Measurements from ENCODE around the gene SLC10A3. TPM values are rescaled to one million over a fixed set of nuclear protein-coding genes. Genes with fewer than 3 reads are reported as not detected.
A peak's percentile ranks its signal among the peaks of the same experiment; 100 is the strongest.

Gene SLC10A3
- total RNA-seq, 2 experiments from 2014 or later, result 14.4 to 16.1 TPM

DNA sequence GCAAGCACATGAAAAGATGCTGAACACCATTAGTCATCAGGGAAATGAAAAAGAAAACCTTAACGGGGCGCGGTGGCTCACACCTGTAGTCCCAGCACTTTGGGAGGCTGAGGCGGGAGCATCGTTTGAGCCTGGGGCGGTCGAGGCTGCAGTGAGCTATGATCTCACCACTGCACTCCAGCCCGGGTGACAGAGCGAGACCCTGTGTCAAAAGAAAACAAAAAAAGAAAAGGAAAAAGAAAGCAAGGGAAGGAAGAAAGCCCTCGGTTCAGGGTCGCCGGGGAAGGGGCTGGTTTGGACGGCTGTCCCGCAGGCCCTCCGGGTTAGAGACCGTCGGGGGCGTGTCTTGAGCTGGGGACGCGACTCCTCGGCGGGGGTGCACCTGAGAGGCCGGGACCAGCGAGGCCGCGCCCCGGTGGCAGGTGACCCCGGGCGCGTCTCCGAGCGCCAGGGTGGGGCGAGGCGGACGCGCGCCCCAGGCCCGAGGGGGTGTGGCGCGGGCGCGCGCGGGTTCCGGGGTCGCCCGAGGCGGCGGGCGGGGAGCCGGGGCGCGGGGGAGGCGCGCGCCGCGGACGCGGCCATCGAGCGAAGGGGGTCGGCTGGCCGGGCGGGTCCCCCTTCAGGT, 32.8 kb downstream of the SLC10A3 start:
- peaks cover 7% of the 10 kb centered on the region for H3K4me1 Mint-ChIP-seq (ENCODE audit: low read depth)
- ChIA-PET POLR2A (interaction anchor here (0.8 kb wide), 1 partner anchor 14 kb away, joined by 3 read pairs; the partner anchor contains the start of gene FAM50A), CTCF (interaction anchor here (1.0 kb wide), 1 partner anchor 70 kb away, joined by 4 read pairs; no protein-coding TSS in a partner anchor)
- intact Hi-C loops (cut with micrococcal nuclease), result loop anchor here (2.0 kb wide), 1 partner anchor 21 kb away; the partner anchor contains the start of gene GDI1
- H3K9me3 Mint-ChIP-seq, result peaks cover 2% of the 10 kb centered on the region
- H3K27me3 Mint-ChIP-seq, result no peaks in the 10 kb centered on the region
- peaks cover 1% of the 10 kb centered on the region for H3K36me3 Mint-ChIP-seq
- peak; percentile 60 for DNase-seq
- H3K27ac Mint-ChIP-seq, result peak overlapping the region; percentile 74
- peak overlapping the region; percentile 82 for H3K4me3 Mint-ChIP-seq

GRCh38 chrX:154452823-154453222, 37.6 kb downstream of the SLC10A3 start:
- POLR2A ChIA-PET, result interaction anchor here (0.8 kb wide), 1 partner anchor 20 kb away, joined by 3 read pairs; no protein-coding TSS in a partner anchor
- no peak for DNase-seq
- H3K27ac Mint-ChIP-seq, result no peak overlapping the region

DNA sequence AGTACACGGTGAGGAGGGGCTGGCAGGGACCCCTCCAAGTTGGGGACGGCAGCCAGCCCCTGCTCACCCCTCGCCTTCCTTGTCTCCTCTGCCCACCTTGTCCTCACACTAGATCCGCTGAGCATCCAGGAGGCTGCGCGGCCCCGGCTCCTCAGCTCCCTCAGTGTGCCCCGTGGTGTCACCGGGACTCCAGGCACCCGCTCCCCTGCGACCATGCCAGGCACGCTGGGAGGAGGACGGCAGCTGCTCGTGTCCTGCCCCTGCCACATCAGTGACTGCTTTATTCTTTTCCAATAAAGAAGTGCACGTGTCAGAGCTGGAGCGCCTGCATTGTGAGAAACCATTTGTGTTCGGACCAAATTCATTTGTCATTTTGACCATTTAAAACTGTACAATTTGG, 40.1 kb downstream of the SLC10A3 start:
- CTCF ChIA-PET, result no interaction called here
- Mint-ChIP-seq H3K27ac (no peak overlapping the region), H3K4me3 (no peak overlapping the region), H3K9me3 (peaks cover 2% of the 10 kb centered on the region), H3K36me3 (peaks cover 6% of the 10 kb centered on the region), H3K27me3 (no peaks in the 10 kb centered on the region), H3K4me1 (ENCODE audit: low read depth) (peaks cover 6% of the 10 kb centered on the region)
- intact Hi-C loops (cut with micrococcal nuclease), result no loop called here
- no peak for DNase-seq
- POLR2A ChIA-PET, result no interaction called here

More at GRCh38 chrX:154452823-154453222, 37.6 kb downstream of the SLC10A3 start:
- Mint-ChIP-seq H3K4me1 (ENCODE audit: low read depth) (peaks cover 5% of the 10 kb centered on the region), H3K27me3 (no peaks in the 10 kb centered on the region), H3K9me3 (peaks cover 2% of the 10 kb centered on the region), H3K36me3 (peaks cover 3% of the 10 kb centered on the region), H3K4me3 (no peak overlapping the region)
- CTCF ChIA-PET, result no interaction called here
- intact Hi-C loops (cut with micrococcal nuclease), result no loop called here

- ChIA-PET CTCF (no interaction called here), POLR2A (no interaction called here)
- intact Hi-C loops (cut with micrococcal nuclease), result no loop called here
- H3K4me3 Mint-ChIP-seq, result no peak overlapping the region
- H3K36me3 Mint-ChIP-seq, result peaks cover 6% of the 10 kb centered on the region
- peaks cover 1% of the 10 kb centered on the region for H3K9me3 Mint-ChIP-seq
- no peaks in the 10 kb centered on the region for H3K27me3 Mint-ChIP-seq
- DNase-seq, result no peak
- H3K27ac Mint-ChIP-seq, result no peak overlapping the region
- peaks cover 6% of the 10 kb centered on the region for H3K4me1 Mint-ChIP-seq (ENCODE audit: low read depth)
Measured at GRCh38 chrX:154449618-154450017, 40.8 kb downstream of the SLC10A3 start.

GRCh38 chrX:154448484-154448883, 41.9 kb downstream of the SLC10A3 start:
- no peaks in the 10 kb centered on the region for H3K27me3 Mint-ChIP-seq
- no peak for DNase-seq
- H3K4me3 Mint-ChIP-seq, result no peak overlapping the region
- no peaks in the 10 kb centered on the region for H3K9me3 Mint-ChIP-seq
- ChIA-PET CTCF (no interaction called here), POLR2A (no interaction called here)
- H3K36me3 Mint-ChIP-seq, result peaks cover 6% of the 10 kb centered on the region
- H3K4me1 Mint-ChIP-seq (ENCODE audit: low read depth), result peaks cover 6% of the 10 kb centered on the region
- intact Hi-C loops (cut with micrococcal nuclease), result no loop called here
- no peak overlapping the region for H3K27ac Mint-ChIP-seq

GRCh38 chrX:154446430-154446829, 44.0 kb downstream of the SLC10A3 start:
- Mint-ChIP-seq H3K27ac (no peak overlapping the region), H3K9me3 (no peaks in the 10 kb centered on the region), H3K36me3 (peaks cover 15% of the 10 kb centered on the region), H3K4me3 (no peak overlapping the region), H3K27me3 (no peaks in the 10 kb centered on the region), H3K4me1 (ENCODE audit: low read depth) (peaks cover 13% of the 10 kb centered on the region)
- intact Hi-C loops (cut with micrococcal nuclease), result no loop called here
- POLR2A ChIA-PET, result interaction anchor here (1.6 kb wide), 1 partner anchor 39 kb away, joined by 5 read pairs; the partner anchor contains the start of gene UBL4A
- CTCF ChIA-PET, result no interaction called here
- DNase-seq, result no peak

GRCh38 chrX:154445776-154446175, 44.7 kb downstream of the SLC10A3 start:
- Mint-ChIP-seq H3K4me3 (no peak overlapping the region), H3K27ac (no peak overlapping the region), H3K9me3 (no peaks in the 10 kb centered on the region), H3K4me1 (ENCODE audit: low read depth) (peaks cover 13% of the 10 kb centered on the region), H3K27me3 (no peaks in the 10 kb centered on the region), H3K36me3 (peaks cover 18% of the 10 kb centered on the region)
- no peak for DNase-seq
- intact Hi-C loops (cut with micrococcal nuclease), result no loop called here
- CTCF ChIA-PET, result no interaction called here
- POLR2A ChIA-PET, result interaction anchor here (1.2 to 1.6 kb wide), 2 partner anchors 40 to 48 kb away, joined by 3 to 5 read pairs; partner anchors contain the start of genes RPL10 and UBL4A

DNA sequence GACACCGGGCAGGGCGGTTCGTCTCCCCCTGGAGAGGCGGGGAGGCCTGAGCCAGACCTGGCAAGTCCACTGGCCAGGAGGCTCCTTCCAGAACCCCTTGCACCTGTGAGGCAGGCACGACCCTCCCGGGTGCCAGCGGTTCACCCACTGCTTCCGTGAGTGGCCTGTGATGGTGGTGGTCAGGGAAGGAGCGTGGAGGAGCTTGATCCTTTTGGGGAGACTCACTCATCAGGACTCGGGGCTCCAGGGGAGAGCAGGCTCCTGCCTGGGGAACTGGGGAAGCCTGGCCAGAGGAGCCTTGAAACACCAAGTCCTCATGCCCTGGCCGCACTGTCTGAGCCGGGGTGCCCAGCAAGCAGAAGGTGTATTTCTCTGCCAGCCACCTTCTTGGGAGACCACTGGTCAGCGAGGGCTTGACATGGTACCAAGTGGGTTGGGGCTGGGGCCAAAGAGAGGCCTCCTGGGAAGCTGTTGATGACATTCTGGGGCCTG, 45.6 kb downstream of the SLC10A3 start:
- intact Hi-C loops (cut with micrococcal nuclease), result loop anchor here (5.0 kb wide), 1 partner anchor 32 kb away; the partner anchor contains the start of gene LAGE3
- peaks cover 19% of the 10 kb centered on the region for H3K36me3 Mint-ChIP-seq
- no peak for DNase-seq
- peaks cover 18% of the 10 kb centered on the region for H3K4me1 Mint-ChIP-seq (ENCODE audit: low read depth)
- POLR2A ChIA-PET, result interaction anchor here (1.2 to 1.6 kb wide), 3 partner anchors 16 to 47 kb away, joined by 3 to 5 read pairs (median 4); partner anchors contain the start of genes ATP6AP1, RPL10 and UBL4A
- H3K27me3 Mint-ChIP-seq, result no peaks in the 10 kb centered on the region
- H3K27ac Mint-ChIP-seq, result no peak overlapping the region
- CTCF ChIA-PET, result no interaction called here
- H3K4me3 Mint-ChIP-seq, result peak overlapping the region; percentile 70
- no peaks in the 10 kb centered on the region for H3K9me3 Mint-ChIP-seq

GRCh38 chrX:154443992-154444754, 46.3 kb downstream of the SLC10A3 start, which contains the start of gene FAM50A:
Gene FAM50A, plus strand, starts transcription at chrX:154444141. Its CDS starts 95 bp downstream, at chrX:154444236.
- intact Hi-C loops (cut with micrococcal nuclease), result loop anchor here (5.0 kb wide), 1 partner anchor 33 kb away; the partner anchor contains the start of gene LAGE3
- Mint-ChIP-seq H3K27me3 (no peaks in the 10 kb centered on the region), H3K27ac (no peak within 1 kb of the TSS)

GRCh38 chrX:154443479-154443910, 46.9 kb downstream of the SLC10A3 start:
- no peak for DNase-seq
- intact Hi-C loops (cut with micrococcal nuclease), result loop anchor here (5.0 kb wide), 1 partner anchor 34 kb away; the partner anchor contains the start of gene LAGE3
- peaks cover 23% of the 10 kb centered on the region for H3K4me1 Mint-ChIP-seq (ENCODE audit: low read depth)
- H3K4me3 Mint-ChIP-seq, result peak overlapping the region; percentile 57
- H3K9me3 Mint-ChIP-seq, result no peaks in the 10 kb centered on the region
- peaks cover 22% of the 10 kb centered on the region for H3K36me3 Mint-ChIP-seq
- ChIA-PET CTCF (no interaction called here), POLR2A (interaction anchor here (0.8 to 1.5 kb wide), 3 partner anchors 14 to 46 kb away, joined by 3 read pairs; partner anchors contain the start of genes PLXNA3 and RPL10)
- H3K27me3 Mint-ChIP-seq, result no peaks in the 10 kb centered on the region
- no peak overlapping the region for H3K27ac Mint-ChIP-seq

More at GRCh38 chrX:154443992-154444754, 46.3 kb downstream of the SLC10A3 start, which contains the start of gene FAM50A:
- peak; percentile 78 for DNase-seq
- ChIA-PET POLR2A (interaction anchor here (0.8 to 1.5 kb wide), 4 partner anchors 14 to 46 kb away, joined by 3 to 4 read pairs (median 3); partner anchors contain the start of genes ATP6AP1, PLXNA3 and RPL10), CTCF (no interaction called here)
- H3K4me3 Mint-ChIP-seq, result peak within 1 kb of the TSS; percentile 70
- peaks cover 19% of the 10 kb centered on the region for H3K4me1 Mint-ChIP-seq (ENCODE audit: low read depth)
- peaks cover 20% of the 10 kb centered on the region for H3K36me3 Mint-ChIP-seq
- no peaks in the 10 kb centered on the region for H3K9me3 Mint-ChIP-seq

DNA sequence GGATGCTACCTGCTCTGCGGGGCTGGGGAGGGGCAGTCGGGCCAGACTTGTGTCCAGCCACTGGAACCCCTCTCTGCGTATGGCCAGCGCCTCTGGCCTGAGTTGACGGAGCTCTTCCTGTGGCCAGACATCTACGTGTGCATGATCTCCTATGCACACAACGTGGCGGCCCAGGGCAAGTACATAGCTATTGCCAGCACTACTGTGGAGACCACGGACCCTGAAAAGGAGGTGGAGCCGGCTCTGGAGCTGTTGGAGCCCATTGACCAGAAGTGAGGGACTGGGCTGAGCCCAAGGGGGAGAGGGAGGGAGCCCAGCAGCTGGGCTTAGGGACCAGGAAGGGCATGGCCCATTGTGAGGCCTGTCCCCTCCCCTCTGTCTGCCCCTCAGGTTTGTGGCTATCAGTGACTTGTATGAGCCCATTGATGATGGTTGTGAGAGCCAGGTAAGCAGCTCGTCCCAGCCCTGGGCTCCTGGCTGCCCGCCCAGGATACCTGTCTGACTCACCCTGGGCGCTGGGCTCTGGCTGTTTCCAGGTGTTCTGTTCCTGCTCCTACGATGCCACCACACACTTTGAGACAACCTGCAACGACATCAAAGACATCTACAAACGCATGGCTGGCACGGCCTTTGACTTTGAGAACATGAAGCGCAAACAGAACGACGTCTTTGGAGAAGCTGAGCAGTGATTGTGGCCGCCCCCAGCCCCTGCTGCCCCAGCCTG, 48.3 kb downstream of the SLC10A3 start:
- Mint-ChIP-seq H3K27me3 (no peaks in the 10 kb centered on the region), H3K9me3 (no peaks in the 10 kb centered on the region), H3K36me3 (peaks cover 24% of the 10 kb centered on the region), H3K4me3 (no peak overlapping the region), H3K27ac (peak overlapping the region; percentile 38), H3K4me1 (ENCODE audit: low read depth) (peaks cover 28% of the 10 kb centered on the region)
- intact Hi-C loops (cut with micrococcal nuclease), result loop anchor here (5.0 kb wide), 1 partner anchor 35 kb away; the partner anchor contains the start of gene LAGE3
- CTCF ChIA-PET, result no interaction called here
- DNase-seq, result no peak
- POLR2A ChIA-PET, result interaction anchor here (1.5 kb wide), 1 partner anchor 44 kb away, joined by 3 read pairs; the partner anchor contains the start of gene RPL10

All from activated CD4-positive, alpha-beta memory T cell treated with anti-CD3 and anti-CD28 coated beads for 36 hours (primary cell).